Muscle of leg (tissue), 11 donors: Measurements from ENCODE around the gene BLOC1S1. TPM values are rescaled to one million over a fixed set of nuclear protein-coding genes. Genes with fewer than 3 reads are reported as not detected.

Experiments
- DNase-seq: peaks from one replicate; pipeline ENCODE4 v3.0.0; 2013
- H3K27ac ChIP-seq: one replicate; pipeline ENCODE4 v1.5.1; 2013; ENCODE audit warnings: mild to moderate bottlenecking, low read length, control low read depth
- H3K27me3 ChIP-seq: one replicate; pipeline ENCODE4 v1.6.1; 2013; ENCODE audit warnings: low read length; ENCODE audit not compliant: control insufficient read depth, insufficient read depth
- H3K36me3 ChIP-seq: one replicate; pipeline ENCODE4 v1.6.1; 2013; ENCODE audit warnings: low read length; ENCODE audit not compliant: control insufficient read depth, insufficient read depth
- H3K4me1 ChIP-seq: one replicate; pipeline ENCODE4 v1.6.1; 2013; ENCODE audit warnings: low read length; ENCODE audit not compliant: control insufficient read depth, insufficient read depth
- H3K4me3 ChIP-seq: one replicate; pipeline ENCODE4 v1.5.1; 2013; ENCODE audit warnings: low read length, control low read depth
- H3K9me3 ChIP-seq: replicated peaks from 2 replicates; pipeline ENCODE4 v1.6.1; 2013; ENCODE audit warnings: low read depth, low read length; ENCODE audit not compliant: control insufficient read depth
- WGBS: methylation state at CpG from one replicate; pipeline ENCODE4 v1.1.5; 2013; ENCODE audit warnings: missing lambda C conversion rate; ENCODE audit not compliant: insufficient coverage; 5-methylcytosine and 5-hydroxymethylcytosine counted together
- polyA plus RNA-seq, 8 donors: library from polyadenylated mRNA; unstranded; fragments of 120-200 nt; gene quantifications; one replicate each; pipeline versions ENCODE4 v1.2.1 to v1.2.3, GENCODE V29; 2013; ENCODE audit warnings: inconsistent platforms in 1 of 8, low replicate concordance in 1 of 8; ENCODE audit not compliant: insufficient read length in 8 of 8, insufficient read depth in 1 of 8
- total RNA-seq: library from RNA; stranded (reverse); fragments of 120-200 nt; gene quantifications from one replicate; pipeline ENCODE4 v1.2.4, GENCODE V29; 2013

The BLOC1S1 gene
- total and polyA plus RNA-seq, 9 donors, result 97.2 to 135 (median 116) TPM

DNA sequence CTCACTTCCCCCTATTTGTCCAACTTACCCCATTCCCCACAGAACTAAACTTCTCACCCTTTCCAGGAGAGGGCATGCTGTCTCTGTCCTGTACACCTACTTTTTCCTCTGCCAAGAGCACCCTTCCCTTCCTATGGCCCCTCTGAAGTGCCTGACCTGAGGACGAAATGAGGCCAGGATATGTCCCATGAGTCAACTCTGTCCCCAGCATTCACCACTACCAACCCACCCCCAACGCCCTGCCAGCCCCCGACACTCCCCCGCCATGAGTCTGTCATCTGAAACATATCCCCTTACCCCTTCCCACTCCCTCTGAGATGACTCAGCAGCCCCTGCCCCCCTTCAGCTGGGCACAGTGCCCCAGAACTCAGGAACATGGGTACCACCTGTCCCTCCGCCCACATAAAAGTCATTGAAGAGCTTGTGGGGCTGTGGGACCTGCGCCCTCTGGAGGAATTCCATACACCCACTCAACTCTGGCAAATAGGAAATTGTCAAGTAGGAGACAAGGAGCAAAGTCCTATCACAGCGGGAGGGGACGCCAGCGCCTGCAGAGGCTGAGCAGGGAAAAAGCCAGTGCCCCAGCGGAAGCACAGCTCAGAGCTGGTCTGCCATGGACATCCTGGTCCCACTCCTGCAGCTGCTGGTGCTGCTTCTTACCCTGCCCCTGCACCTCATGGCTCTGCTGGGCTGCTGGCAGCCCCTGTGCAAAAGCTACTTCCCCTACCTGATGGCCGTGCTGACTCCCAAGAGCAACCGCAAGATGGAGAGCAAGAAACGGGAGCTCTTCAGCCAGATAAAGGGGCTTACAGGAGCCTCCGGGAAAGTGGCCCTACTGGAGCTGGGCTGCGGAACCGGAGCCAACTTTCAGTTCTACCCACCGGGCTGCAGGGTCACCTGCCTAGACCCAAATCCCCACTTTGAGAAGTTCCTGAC, 34.4 kb upstream of the BLOC1S1 start:
- peak; percentile 83 for DNase-seq
- H3K36me3 ChIP-seq, result peaks cover 26% of the 10 kb centered on the region
- 22% methylated on average over 13 of the region's 17 CpGs for WGBS
- peak overlapping the region; percentile 15 for H3K4me3 ChIP-seq
- peaks cover 18% of the 10 kb centered on the region for H3K4me1 ChIP-seq
- no peaks in the 10 kb centered on the region for H3K9me3 ChIP-seq
- peaks cover 2% of the 10 kb centered on the region for H3K27me3 ChIP-seq
- peak overlapping the region; percentile 39 for H3K27ac ChIP-seq

- peaks cover 33% of the 10 kb centered on the region for H3K36me3 ChIP-seq
- H3K27ac ChIP-seq, result peak overlapping the region; percentile 39
Measured at GRCh38 chr12:55682087-55682796, 33.6 kb upstream of the BLOC1S1 start.

DNA sequence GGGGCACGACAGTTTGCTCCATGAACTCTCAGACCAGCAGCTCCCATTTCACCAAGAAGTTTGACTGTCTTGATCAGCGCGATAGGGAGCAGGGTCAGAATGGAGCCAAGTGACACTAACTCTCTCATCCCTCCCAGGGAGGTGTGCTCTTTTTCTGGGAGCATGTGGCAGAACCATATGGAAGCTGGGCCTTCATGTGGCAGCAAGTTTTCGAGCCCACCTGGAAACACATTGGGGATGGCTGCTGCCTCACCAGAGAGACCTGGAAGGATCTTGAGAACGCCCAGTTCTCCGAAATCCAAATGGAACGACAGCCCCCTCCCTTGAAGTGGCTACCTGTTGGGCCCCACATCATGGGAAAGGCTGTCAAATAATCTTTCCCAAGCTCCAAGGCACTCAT, 32.2 kb upstream of the BLOC1S1 start:
- no peak for DNase-seq
- H3K27me3 ChIP-seq, result peaks cover 2% of the 10 kb centered on the region
- 86% methylated on average over 4 of the region's 7 CpGs for WGBS
- peaks cover 44% of the 10 kb centered on the region for H3K36me3 ChIP-seq
- peaks cover 18% of the 10 kb centered on the region for H3K4me1 ChIP-seq
- no peaks in the 10 kb centered on the region for H3K9me3 ChIP-seq
- H3K4me3 ChIP-seq, result no peak overlapping the region
- no peak overlapping the region for H3K27ac ChIP-seq

More at GRCh38 chr12:55682087-55682796, 33.6 kb upstream of the BLOC1S1 start:
- Histone ChIP-seq H3K4me3 (peak overlapping the region; percentile 15), H3K4me1 (peaks cover 18% of the 10 kb centered on the region), H3K27me3 (peaks cover 2% of the 10 kb centered on the region), H3K9me3 (no peaks in the 10 kb centered on the region)
- 80% methylated on average over 4 of the region's 13 CpGs for WGBS
- no peak for DNase-seq

DNA sequence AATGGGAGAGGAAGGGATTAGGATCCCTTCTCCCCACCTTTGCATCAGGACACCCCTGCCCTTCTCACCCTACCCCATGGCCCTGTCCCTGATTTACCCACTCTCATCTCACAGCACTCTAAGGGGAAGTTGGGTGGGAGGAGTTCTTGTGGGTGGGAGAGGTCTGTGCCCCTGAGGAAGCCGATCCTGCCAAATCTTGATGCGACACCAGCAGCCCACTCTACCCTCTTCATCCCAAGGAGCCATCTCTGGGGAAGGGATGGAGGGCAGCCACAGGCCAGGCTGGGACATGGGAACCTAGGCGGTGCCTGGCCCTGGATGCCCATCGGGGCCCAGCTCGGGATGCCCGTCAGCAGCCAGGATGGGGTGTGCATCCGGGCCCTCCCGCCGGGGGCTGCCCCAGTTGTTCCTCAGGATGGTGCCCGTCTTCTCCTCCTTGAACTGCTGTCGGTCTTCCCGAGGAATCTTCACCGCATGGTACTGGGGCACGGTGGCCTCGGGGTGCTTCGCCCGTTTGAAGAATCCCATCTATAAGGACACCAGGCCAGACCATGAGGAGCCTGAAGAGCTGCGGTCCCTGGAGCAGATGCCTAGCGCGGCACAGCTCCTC, 31.0 kb upstream of the BLOC1S1 start:
- no peak overlapping the region for H3K4me3 ChIP-seq
- no peaks in the 10 kb centered on the region for H3K9me3 ChIP-seq
- no peak overlapping the region for H3K27ac ChIP-seq
- peaks cover 2% of the 10 kb centered on the region for H3K27me3 ChIP-seq
- DNase-seq, result no peak
- 93% methylated on average over 15 of the region's 20 CpGs for WGBS
- peaks cover 18% of the 10 kb centered on the region for H3K4me1 ChIP-seq
- H3K36me3 ChIP-seq, result peaks cover 52% of the 10 kb centered on the region

GRCh38 chr12:55685671-55686070, 30.2 kb upstream of the BLOC1S1 start:
- Histone ChIP-seq H3K27me3 (peaks cover 2% of the 10 kb centered on the region), H3K27ac (no peak overlapping the region), H3K4me3 (no peak overlapping the region), H3K36me3 (peaks cover 52% of the 10 kb centered on the region), H3K4me1 (peaks cover 17% of the 10 kb centered on the region), H3K9me3 (no peaks in the 10 kb centered on the region)
- no peak for DNase-seq
- 87% methylated on average over 5 of the region's 5 CpGs for WGBS

- Histone ChIP-seq H3K9me3 (no peaks in the 10 kb centered on the region), H3K4me1 (peaks cover 10% of the 10 kb centered on the region), H3K4me3 (no peak overlapping the region), H3K27ac (no peak overlapping the region), H3K36me3 (peaks cover 53% of the 10 kb centered on the region), H3K27me3 (peaks cover under 1% of the 10 kb centered on the region)
- WGBS, result 88% methylated on average over 9 of the region's 9 CpGs
- DNase-seq, result no peak
Measured at GRCh38 chr12:55686366-55687010, 29.4 kb upstream of the BLOC1S1 start.

DNA sequence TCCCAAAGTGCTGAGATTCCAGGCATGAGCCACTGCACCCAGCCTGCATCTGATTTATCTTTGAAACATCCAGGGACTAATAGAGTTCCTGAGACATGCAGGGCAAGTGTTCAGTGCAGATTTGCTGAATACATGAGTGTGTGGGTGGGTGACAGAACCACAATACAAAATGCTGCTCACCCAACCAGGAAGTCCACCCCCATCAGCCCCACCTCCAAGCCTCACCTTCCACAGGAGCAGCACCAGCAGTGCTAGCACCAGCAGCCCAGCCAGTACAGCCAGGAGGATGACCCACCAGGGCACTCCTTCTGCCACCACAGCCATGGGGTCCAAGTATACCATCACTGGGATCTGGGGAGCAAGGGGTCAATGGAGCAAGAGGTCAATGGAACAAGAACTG, 28.1 kb upstream of the BLOC1S1 start:
- Histone ChIP-seq H3K27ac (no peak overlapping the region), H3K9me3 (no peaks in the 10 kb centered on the region), H3K27me3 (no peaks in the 10 kb centered on the region), H3K4me3 (no peak overlapping the region), H3K36me3 (peaks cover 64% of the 10 kb centered on the region), H3K4me1 (no peaks in the 10 kb centered on the region)
- DNase-seq, result no peak

GRCh38 chr12:55688716-55689655, 26.9 kb upstream of the BLOC1S1 start:
- no peaks in the 10 kb centered on the region for H3K27me3 ChIP-seq
- 89% methylated on average over 9 of the region's 16 CpGs for WGBS
- no peaks in the 10 kb centered on the region for H3K9me3 ChIP-seq
- no peak for DNase-seq
- H3K4me1 ChIP-seq, result no peaks in the 10 kb centered on the region
- no peak overlapping the region for H3K27ac ChIP-seq
- peaks cover 70% of the 10 kb centered on the region for H3K36me3 ChIP-seq
- H3K4me3 ChIP-seq, result no peak overlapping the region

- peaks cover 78% of the 10 kb centered on the region for H3K36me3 ChIP-seq
- no peaks in the 10 kb centered on the region for H3K9me3 ChIP-seq
- DNase-seq, result no peak
- no peak overlapping the region for H3K4me3 ChIP-seq
- no peaks in the 10 kb centered on the region for H3K27me3 ChIP-seq
- H3K4me1 ChIP-seq, result no peaks in the 10 kb centered on the region
- WGBS, result 92% methylated on average over 6 of the region's 12 CpGs
- H3K27ac ChIP-seq, result no peak overlapping the region
Measured at GRCh38 chr12:55692631-55693322, 23.1 kb upstream of the BLOC1S1 start.
